Activated CD8-positive, alpha-beta memory T cell treated with anti-CD3 and anti-CD28 coated beads, Interleukin-2, amount 10 ng/mL, durations not matched to agents 7 days and 5 days (primary cell): Measurements from ENCODE around the gene ANKRD40CL. TPM values are rescaled to one million over a fixed set of nuclear protein-coding genes. Genes with fewer than 3 reads are reported as not detected.
A peak's percentile ranks its signal among the peaks of the same experiment; 100 is the strongest.

Experiments
- ATAC-seq: fragments of 150-1000 bp; cut with Tn5 transposase; one replicate; pipeline ENCODE4 v1.10.0; 2021; ENCODE audit warnings: moderate library complexity
- CTCF ChIA-PET: fragments of 350-600 bp; sonication (Branson Sonifier 250); formaldehyde crosslinking; loops from one replicate; lab custom pipeline; 2021; ENCODE audit warnings: antibody characterized with exemption; lab: Charles Lee
- DNase-seq: peaks from one replicate; pipeline ENCODE4 v3.0.0-alpha.2; 2020
- H3K27ac Mint-ChIP-seq: one replicate; pipeline ENCODE4 v1.8.0; 2021; ENCODE audit warnings: mild to moderate bottlenecking, mixed read lengths
- H3K27me3 Mint-ChIP-seq: one replicate; pipeline ENCODE4 v1.8.0; 2021; ENCODE audit warnings: mixed read lengths
- H3K36me3 Mint-ChIP-seq: one replicate; pipeline ENCODE4 v1.8.0; 2021; ENCODE audit warnings: mild to moderate bottlenecking, mixed read lengths
- H3K4me1 Mint-ChIP-seq: one replicate; pipeline ENCODE4 v1.8.0; 2021; ENCODE audit warnings: mixed read lengths
- H3K4me3 Mint-ChIP-seq: one replicate; pipeline ENCODE4 v1.8.0; 2021; ENCODE audit warnings: mild to moderate bottlenecking, moderate library complexity, mixed read lengths
- H3K9me3 Mint-ChIP-seq: one replicate; pipeline ENCODE4 v1.8.0; 2022; ENCODE audit warnings: low read depth, mixed read lengths
- microRNA-seq: library from miRNA; unstranded; fragments of <30 nt; microRNA quantifications from one replicate; pipeline ENCODE4 v1.2.0, GENCODE V29; 2022
- total RNA-seq, 2 experiments: library from RNA; stranded (reverse); gene quantifications; one replicate each; pipeline ENCODE4 v1.2.3, GENCODE V29; 2021

ANKRD40CL gene
- total RNA-seq, 2 experiments from 2014 or later, result not detected

DNA sequence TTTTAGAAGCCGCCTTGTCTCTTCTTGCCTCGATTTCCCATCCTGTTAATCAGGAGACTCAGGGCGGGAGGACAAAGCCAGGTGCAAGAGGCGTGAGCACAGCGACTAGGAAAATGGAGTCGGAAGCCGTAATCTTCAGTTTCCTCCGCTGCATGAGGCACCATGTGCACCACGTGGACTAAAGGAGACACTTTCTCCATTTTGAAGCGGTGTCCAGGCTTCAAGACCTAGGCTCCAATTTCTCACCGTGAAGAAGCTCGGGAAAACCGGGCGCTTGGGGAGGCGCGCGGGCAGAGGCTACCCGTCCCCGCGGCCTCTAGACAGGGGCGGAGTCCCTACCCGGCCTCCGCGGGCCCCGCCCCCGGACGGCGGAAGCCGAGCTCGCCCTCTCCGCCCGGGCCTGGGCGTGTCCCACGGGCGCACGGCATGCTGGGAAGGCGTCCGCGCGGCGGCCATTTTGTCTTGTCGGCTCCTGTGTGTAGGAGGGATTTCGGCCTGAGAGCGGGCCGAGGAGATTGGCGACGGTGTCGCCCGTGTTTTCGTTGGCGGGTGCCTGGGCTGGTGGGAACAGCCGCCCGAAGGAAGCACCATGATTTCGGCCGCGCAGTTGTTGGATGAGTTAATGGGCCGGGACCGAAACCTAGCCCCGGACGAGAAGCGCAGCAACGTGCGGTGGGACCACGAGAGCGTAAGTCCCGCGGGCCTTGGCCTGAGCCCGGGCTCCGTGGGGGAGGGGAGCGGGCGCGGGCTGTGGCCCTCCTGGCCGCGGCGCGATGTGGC is 48.0 kb downstream of the ANKRD40CL start, which contains the start of gene LUC7L3:
TSS of gene LUC7L3 (plus strand) at position 460 of the 780 bp plus-strand sequence. CDS start at position 590, 130 bp downstream.
- DNase-seq, result peak; percentile 96
- CTCF ChIA-PET, result interaction anchor here (0.7 to 1.1 kb wide), 5 partner anchors 10 to 322 kb away, joined by 3 to 4 read pairs (median 3); partner anchors contain the start of gene LRRC59
- Mint-ChIP-seq H3K36me3 (peaks cover 17% of the 10 kb centered on the region), H3K9me3 (no peaks in the 10 kb centered on the region), H3K27me3 (no peaks in the 10 kb centered on the region), H3K27ac (peak within 1 kb of the TSS; percentile 99), H3K4me1 (peaks cover 29% of the 10 kb centered on the region), H3K4me3 (peak within 1 kb of the TSS; percentile 98)
- ATAC-seq, result peak; percentile 94

DNA sequence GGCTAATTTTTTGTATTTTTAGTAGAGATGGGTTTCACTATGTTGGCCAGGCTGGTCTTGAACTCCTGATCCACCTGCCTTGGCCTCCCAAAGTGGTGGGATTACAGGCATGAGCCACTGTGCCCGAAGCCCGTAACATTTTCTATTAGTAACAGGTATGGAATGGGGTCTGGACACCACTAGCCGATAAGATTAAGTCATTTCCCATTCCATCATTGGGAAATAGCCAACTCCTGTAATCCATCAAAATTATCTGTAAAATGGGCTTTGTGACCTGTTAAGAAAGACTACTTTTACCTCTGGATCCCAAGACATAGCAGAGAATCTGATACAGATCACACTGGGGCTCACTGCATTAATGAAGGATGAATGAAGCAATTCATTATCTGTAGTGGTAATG is 51.8 kb downstream of the ANKRD40CL start:
- Mint-ChIP-seq H3K4me3 (no peak overlapping the region), H3K9me3 (no peaks in the 10 kb centered on the region), H3K4me1 (peaks cover 7% of the 10 kb centered on the region), H3K36me3 (peaks cover 2% of the 10 kb centered on the region), H3K27me3 (no peaks in the 10 kb centered on the region), H3K27ac (no peak overlapping the region)
- CTCF ChIA-PET, result no interaction called here
- no peak for DNase-seq
- no peak for ATAC-seq

DNA sequence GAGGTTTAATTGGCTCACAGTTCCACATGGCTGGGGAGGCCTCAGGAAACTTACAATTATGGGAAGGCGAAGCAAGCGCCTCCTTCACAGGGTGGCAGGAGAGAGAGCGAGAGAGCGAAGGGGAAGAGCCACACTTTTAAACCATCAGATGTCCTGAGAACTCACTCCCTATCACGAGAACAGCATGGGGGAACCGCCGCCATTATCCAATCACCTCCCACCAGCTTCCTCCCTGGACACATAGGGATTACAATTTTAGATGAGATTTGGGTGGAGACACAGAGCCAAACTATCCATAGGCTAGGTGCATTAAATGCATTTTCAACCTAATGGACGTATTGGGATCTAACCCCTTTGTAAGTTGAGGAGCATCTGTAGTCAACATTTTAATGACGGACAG is 54.7 kb downstream of the ANKRD40CL start:
- Mint-ChIP-seq H3K9me3 (no peaks in the 10 kb centered on the region), H3K4me1 (peaks cover 20% of the 10 kb centered on the region), H3K27ac (no peak overlapping the region), H3K36me3 (no peaks in the 10 kb centered on the region), H3K4me3 (no peak overlapping the region), H3K27me3 (no peaks in the 10 kb centered on the region)
- DNase-seq, result no peak
- CTCF ChIA-PET, result no interaction called here
- ATAC-seq, result no peak

Small RNA genes within 50 kb of the gene (microRNA-seq; reads per million reads assigned to microRNA genes)
- not detected for gene MIR8059

Other genes with a start within 250 kb of the ANKRD40CL start
- not detected for gene EPN3, start 234.8 kb downstream of the ANKRD40CL start, total RNA-seq
- gene SPATA20, start 220.3 kb downstream of the ANKRD40CL start, total RNA-seq, result 10 to 100 TPM; 29.9 to 35.2 TPM
- not detected for gene CACNA1G, start 206.8 kb downstream of the ANKRD40CL start, total RNA-seq
- gene ABCC3, start 132.6 kb downstream of the ANKRD40CL start, total RNA-seq, result not detected
- 10 to 100 TPM; 30.5 to 39.3 TPM for gene ANKRD40, start 59.6 kb downstream of the ANKRD40CL start, total RNA-seq
- 100 to 1,000 TPM; 147 to 193 TPM for gene LUC7L3, start 47.9 kb downstream of the ANKRD40CL start, total RNA-seq
- gene WFIKKN2, start 68.1 kb upstream of the ANKRD40CL start, total RNA-seq, result not detected
- 10 to 100 TPM; 34.1 to 47.5 TPM for gene TOB1, start 98.8 kb upstream of the ANKRD40CL start, total RNA-seq